ENCODE results near the gene RER1.

The RER1 gene, protein sequence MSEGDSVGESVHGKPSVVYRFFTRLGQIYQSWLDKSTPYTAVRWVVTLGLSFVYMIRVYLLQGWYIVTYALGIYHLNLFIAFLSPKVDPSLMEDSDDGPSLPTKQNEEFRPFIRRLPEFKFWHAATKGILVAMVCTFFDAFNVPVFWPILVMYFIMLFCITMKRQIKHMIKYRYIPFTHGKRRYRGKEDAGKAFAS

DNA sequence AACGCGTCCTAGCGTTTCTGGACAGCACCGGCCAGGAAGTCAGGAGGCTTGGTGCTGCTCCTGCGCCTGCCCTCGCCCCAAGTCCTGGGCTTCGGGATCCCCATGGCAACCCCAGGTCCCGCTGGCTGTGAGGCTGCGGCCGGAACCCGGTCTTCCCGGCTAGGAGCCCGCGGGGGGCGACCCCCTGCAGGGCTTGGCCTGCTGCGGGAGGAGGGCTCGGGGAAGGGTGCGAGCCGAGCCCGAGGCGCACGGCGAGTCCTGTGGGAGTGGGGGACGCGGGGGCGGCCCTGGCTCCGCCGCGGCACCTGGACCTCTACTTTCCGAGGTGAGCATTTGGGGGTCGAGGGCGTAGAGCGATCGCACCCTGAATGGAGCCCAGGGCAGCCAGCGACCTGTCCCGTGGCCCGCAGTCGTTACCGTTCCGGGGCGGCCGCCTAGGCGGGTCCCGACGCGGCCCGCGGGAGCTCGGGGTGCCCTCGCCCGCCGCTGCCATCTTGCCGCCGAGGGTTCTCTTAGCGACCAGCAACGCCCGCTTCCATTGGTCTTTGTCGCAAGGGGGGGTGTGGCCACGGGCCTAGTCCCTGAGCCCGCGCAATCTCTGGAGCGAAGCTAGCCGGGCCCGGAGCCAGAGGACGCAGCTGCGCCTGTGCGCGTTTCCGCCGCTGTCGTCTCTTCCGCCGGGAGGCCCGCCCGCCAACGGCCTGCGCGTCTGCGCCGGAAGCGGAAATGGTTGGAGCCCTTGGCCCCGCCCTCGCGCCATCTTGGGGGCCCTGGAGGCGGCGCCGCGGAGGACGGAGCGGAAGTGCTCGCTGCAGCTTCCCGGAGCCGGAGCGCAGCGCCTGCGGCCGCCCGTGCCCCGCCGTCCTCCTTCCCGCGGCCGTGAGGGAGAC, at the start of gene RER1, which contains the start of gene MORN1:
Gene RER1, plus strand, starts transcription at position 801 of the 890 bp plus-strand sequence. CDS start 3,950 bp downstream, outside the sequence.
Gene MORN1, minus strand, starts transcription at position 514 of the 890 bp plus-strand sequence. Its CDS starts 21 bp downstream, at position 493.
- DNase-seq, result peak; percentile 98 to 100 (median 99)

DNA sequence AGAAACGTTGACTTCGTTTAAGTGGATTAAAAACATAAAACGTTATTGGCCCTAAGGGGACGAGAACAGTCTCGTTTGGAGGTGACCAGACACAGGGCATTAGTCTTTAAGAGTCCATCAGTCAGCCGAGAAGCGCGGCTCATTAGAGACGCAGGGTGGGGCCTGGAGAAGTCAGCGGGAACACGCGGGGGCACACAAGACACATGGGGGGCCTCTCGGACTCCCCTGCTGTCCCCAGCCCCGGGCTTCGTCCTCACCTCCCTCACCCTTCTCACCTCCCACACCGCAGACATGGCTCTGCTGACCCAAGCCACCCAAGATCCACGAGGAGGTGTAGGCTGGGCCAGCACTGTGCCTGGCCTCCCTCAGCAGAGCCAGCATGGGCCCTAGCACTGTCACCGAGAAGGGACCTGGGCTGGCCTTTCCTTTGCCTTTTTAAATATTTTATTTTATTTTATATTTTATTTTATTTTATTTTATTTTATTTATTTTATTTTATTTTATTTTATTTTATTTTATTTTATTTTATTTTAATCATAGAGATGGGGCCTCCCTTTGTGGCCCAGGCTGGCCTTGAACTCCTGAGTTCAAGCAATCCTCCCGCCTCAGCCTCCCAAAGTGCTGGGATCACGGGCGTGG, 49.1 kb upstream of the RER1 start:
- DNase-seq, result no peak

GRCh38 chr1:2343023-2343935, 48.4 kb upstream of the RER1 start:
- DNase-seq, result no peak

- peak in 1 of 3 experiments; percentile 45 for DNase-seq
Measured at GRCh38 chr1:2344121-2344681, 47.4 kb upstream of the RER1 start.

GRCh38 chr1:2344744-2345296, 46.8 kb upstream of the RER1 start:
- no peak for DNase-seq

GRCh38 chr1:2345297-2346075, 46.2 kb upstream of the RER1 start:
- no peak for DNase-seq

GRCh38 chr1:2346691-2347408, 44.8 kb upstream of the RER1 start:
- no peak for DNase-seq

- DNase-seq, result no peak
Measured at GRCh38 chr1:2347409-2347785, 44.2 kb upstream of the RER1 start.

- DNase-seq, result no peak
Measured at GRCh38 chr1:2347896-2348295, 43.7 kb upstream of the RER1 start.

- DNase-seq, result no peak
Measured at GRCh38 chr1:2348346-2349325, 43.0 kb upstream of the RER1 start.

DNA sequence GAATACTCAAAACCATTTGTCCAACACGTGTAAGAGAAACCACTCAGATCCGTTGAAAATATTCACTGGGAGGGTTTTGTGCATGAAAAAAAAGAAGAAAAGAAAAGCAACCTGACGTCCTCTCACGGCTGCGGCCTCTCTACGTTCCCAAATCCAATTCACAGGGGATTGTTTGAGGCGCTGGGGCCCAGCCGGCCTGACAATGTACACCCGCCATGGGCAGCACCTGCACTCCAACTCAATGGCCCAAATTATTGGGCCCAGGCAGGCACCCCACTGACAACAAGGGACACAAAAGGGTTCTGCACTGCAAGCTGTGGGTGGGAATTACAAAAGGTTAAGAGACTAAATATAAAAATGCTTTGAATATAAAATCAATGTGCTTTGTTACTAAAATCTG, 41.8 kb upstream of the RER1 start:
- peak in 1 of 3 experiments; percentile 44 for DNase-seq

DNA sequence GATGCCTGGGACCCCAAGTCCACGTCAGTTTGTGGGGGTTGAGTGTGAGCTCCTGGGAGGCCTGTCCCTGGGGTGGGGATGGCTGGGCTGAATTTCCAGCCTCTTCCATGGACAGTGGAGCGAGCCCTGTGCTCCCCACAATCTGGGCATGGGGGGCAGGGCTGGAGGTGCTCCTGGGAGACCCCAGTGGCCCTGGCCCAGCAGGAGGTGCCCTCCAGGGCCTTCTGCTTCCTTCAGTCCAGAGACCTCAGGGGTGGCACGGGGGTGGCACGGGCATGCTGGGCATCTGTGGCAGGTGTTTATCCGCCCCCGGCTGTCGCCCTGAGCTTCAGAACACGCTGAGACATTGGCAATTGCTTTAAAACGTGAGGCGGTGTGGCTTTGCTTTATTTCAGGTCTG, 41.1 kb upstream of the RER1 start:
- no peak for DNase-seq

DNA sequence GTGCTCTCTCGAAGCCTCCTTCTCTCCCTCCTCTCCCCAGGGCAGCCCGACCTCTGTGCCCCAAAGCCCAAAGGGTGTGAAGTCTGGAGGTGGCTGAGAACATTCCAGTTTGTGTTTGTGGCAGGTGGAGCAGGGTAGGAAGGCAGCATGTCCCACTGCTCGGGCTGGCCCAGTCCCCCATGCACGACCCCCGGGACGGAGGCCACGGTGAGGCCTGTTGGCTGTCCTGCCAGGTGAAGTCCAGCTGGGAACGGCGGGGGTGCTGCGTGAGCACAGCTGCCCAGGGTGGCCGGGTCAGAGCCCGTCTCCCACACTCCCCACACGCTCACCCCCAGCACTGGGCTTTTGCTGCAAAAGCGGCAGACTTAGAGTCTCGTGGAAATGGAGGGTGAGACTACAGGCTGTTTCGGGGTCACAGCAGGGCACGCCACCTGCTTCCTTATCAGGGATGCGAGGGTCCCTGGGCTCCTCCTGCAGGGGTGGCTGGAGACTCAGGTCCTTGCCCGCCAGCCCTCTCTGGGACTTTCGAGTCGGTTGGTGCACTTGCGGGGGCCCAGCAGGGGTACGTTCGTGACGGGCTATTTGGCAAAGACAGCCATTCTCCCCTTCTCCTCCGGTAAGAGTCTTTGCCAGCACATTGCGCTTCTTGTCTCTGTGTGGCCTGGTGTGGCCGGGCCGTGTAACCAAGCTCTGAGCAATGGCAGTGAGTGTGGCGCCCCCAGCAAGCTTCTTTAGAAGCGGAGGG, 40.6 kb upstream of the RER1 start:
- peak in 1 of 3 experiments; percentile 5 for DNase-seq

DNA sequence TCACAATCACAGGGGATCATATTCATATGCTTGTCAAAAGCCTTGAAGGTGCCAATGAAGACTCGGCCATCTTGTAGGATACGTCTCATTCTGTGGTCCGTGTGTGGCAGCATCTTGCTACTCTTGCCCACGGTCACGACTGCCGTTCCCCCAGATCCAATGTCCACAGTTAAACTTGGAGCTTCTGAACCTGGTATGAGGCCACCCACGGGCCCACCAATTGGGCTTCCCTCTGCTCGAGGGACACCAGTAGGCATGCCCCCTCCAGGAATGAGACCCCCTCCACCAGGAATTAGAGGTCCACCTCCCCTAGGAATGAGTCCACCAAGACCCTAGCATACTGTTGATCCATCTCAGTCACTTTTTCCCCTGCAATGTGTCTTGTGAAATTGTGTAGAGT, 39.9 kb upstream of the RER1 start:
- DNase-seq, result no peak

- no peak for DNase-seq
Measured at GRCh38 chr1:2352341-2352896, 39.2 kb upstream of the RER1 start.

GRCh38 chr1:2352897-2353550, 38.6 kb upstream of the RER1 start:
- no peak for DNase-seq
